Breast epithelium (tissue), 4 donors: ENCODE measurements around the gene CPA2. TPM values are rescaled to one million over a fixed set of nuclear protein-coding genes. Genes with fewer than 3 reads are reported as not detected.

Experiments
- DNase-seq, 2 donors: peaks; one replicate each; pipeline ENCODE4 v3.0.0-alpha.2; 2019; ENCODE audit warnings: low spot score in 2 of 2
- H3K27ac ChIP-seq, 2 donors: fragments of 200-600 bp; sonication (generic) in 1 of 2; one replicate each; pipeline ENCODE4 v1.5.1; 2016 to 2019; ENCODE audit warnings: mild to moderate bottlenecking in 1 of 2
- H3K27me3 ChIP-seq, 2 donors: fragments of 200-600 bp; sonication (generic) in 1 of 2; one replicate each; pipeline versions ENCODE4 v1.5.1 to v1.6.0; 2017 to 2019; ENCODE audit warnings: control low read depth in 1 of 2, mild to moderate bottlenecking in 1 of 2
- H3K36me3 ChIP-seq: fragments of 200-600 bp; one replicate; pipeline ENCODE4 v1.5.1; 2019
- H3K4me1 ChIP-seq, 2 donors: fragments of 200-600 bp; sonication (generic); one replicate each; pipeline ENCODE4 v1.5.1; 2016 to 2019; ENCODE audit warnings: control low read depth in 1 of 2
- H3K4me3 ChIP-seq, 3 donors: fragments of 200-600 bp; sonication (generic); 1 replicate in 2 of 3; 2 replicates in 1 of 3; pipeline ENCODE4 v1.5.1; 2016 to 2019; ENCODE audit warnings: mild to moderate bottlenecking in 3 of 3, moderate library complexity in 2 of 3
- H3K9me3 ChIP-seq, 2 donors: fragments of 200-600 bp; sonication (generic) in 1 of 2; one replicate each; pipeline ENCODE4 v1.5.1; 2016 to 2019; ENCODE audit warnings: control low read depth in 1 of 2
- CTCF ChIP-seq, 3 donors: fragments of 450-650 bp; IDR thresholded peaks; one replicate each; pipeline ENCODE4 v1.5.1; 2016 to 2017; ENCODE audit warnings: antibody characterized with exemption in 3 of 3, mild to moderate bottlenecking in 3 of 3, moderate library complexity in 3 of 3
- POLR2A ChIP-seq: fragments of 450-650 bp; IDR thresholded peaks from one replicate; pipeline ENCODE4 v1.6.1; 2016; ENCODE audit warnings: antibody characterized with exemption, mild to moderate bottlenecking, moderate library complexity
- POLR2AphosphoS5 ChIP-seq, 3 donors: sonication (generic); formaldehyde crosslinking; IDR thresholded peaks; one replicate each; pipeline ENCODE4 v1.6.1; 2017; ENCODE audit warnings: antibody characterized with exemption in 3 of 3
- intact Hi-C: fragments of 100-400 bp; cut with DNase I; formaldehyde crosslinking; loops from one replicate; pipeline ENCODE4 v1.15.1; 2023; ENCODE audit warnings: low total_unique reads
- total RNA-seq, 3 donors: library from RNA; depleted of rRNA; stranded (reverse); fragments of >200 nt; gene quantifications; one replicate each; pipeline ENCODE4 v1.1.0, GENCODE V29; 2016

CPA2 gene
- total RNA-seq, 3 donors from 2014 or later: not detected

- Histone ChIP-seq H3K27ac (no peak overlapping the region), H3K36me3 (no peaks in the 10 kb centered on the region), H3K4me3 (no peak overlapping the region), H3K9me3 (no peaks in the 10 kb centered on the region), H3K4me1 (no peaks in the 10 kb centered on the region), H3K27me3 (no peaks in the 10 kb centered on the region)
- intact Hi-C loops: no loop called here
- DNase-seq: no peak
- TF ChIP-seq CTCF (IDR thresholded peaks at IDR 0.05) (no peak), POLR2A (no peak)
Observed at GRCh38 chr7:130301501-130302020, 34.9 kb downstream of the CPA2 start.

DNA sequence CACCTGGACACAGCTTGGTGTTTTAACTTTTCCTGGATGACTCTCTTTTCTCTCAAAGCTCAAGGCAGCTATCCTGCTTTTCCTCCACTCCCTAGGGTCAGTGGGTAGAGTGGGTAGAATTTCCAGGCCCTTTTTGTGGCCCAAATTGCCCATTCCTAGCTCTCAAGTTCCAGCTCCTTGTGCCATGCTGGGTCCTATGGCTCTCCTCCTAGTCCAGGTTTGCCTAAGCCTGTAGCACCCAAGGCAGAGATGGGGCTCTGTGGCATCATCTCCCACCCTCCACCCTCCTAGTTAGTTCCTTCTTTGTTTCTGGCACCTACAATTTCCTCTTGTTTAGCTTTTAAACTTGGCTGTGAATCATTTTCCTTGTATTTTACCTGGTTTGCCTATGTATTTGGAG is 36.0 kb downstream of the CPA2 start:
- Histone ChIP-seq H3K36me3 (no peaks in the 10 kb centered on the region), H3K27ac (no peak overlapping the region), H3K4me3 (no peak overlapping the region), H3K9me3 (no peaks in the 10 kb centered on the region), H3K4me1 (no peaks in the 10 kb centered on the region), H3K27me3 (no peaks in the 10 kb centered on the region)
- no peak for DNase-seq
- intact Hi-C loops: no loop called here
- TF ChIP-seq POLR2A (no peak), POLR2AphosphoS5 (IDR thresholded peaks at IDR 0.05) (no peak), CTCF (IDR thresholded peaks at IDR 0.05) (no peak)

DNA sequence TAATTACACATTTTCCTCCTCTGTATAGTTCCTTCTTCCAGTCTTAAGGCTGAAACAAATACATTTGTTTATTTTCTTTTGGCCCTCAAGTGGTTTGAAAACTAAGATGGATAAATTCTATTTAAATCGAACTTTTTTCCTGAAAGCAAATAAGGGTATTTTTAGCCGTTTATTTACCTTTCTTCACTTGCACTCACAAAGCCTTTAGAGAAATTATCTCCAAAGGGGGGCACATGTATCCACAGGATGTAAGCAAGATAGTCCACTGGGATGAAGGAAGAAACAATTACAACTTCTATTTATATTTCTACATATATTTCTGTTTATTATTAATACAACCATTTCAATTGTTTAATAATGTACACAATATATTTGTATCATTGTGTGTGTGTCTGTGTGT is 36.5 kb downstream of the CPA2 start:
- no peaks in the 10 kb centered on the region for H3K36me3 ChIP-seq
- H3K4me3 ChIP-seq: no peak overlapping the region
- no peak overlapping the region for H3K27ac ChIP-seq
- H3K9me3 ChIP-seq: no peaks in the 10 kb centered on the region
- H3K27me3 ChIP-seq: no peaks in the 10 kb centered on the region
- no peak for TF ChIP-seq CTCF (IDR thresholded peaks at IDR 0.05)
- no peak for DNase-seq
- no peaks in the 10 kb centered on the region for H3K4me1 ChIP-seq
- intact Hi-C loops: no loop called here

GRCh38 chr7:130303551-130303950 is 36.9 kb downstream of the CPA2 start:
- no peak for DNase-seq
- no peaks in the 10 kb centered on the region for H3K27me3 ChIP-seq
- no peaks in the 10 kb centered on the region for H3K36me3 ChIP-seq
- no peaks in the 10 kb centered on the region for H3K9me3 ChIP-seq
- H3K27ac ChIP-seq: no peak overlapping the region
- no peaks in the 10 kb centered on the region for H3K4me1 ChIP-seq
- TF ChIP-seq POLR2A: no peak
- TF ChIP-seq CTCF (IDR thresholded peaks at IDR 0.05): no peak
- no peak for TF ChIP-seq POLR2AphosphoS5 (IDR thresholded peaks at IDR 0.05)
- intact Hi-C loops: no loop called here
- H3K4me3 ChIP-seq: no peak overlapping the region

DNA sequence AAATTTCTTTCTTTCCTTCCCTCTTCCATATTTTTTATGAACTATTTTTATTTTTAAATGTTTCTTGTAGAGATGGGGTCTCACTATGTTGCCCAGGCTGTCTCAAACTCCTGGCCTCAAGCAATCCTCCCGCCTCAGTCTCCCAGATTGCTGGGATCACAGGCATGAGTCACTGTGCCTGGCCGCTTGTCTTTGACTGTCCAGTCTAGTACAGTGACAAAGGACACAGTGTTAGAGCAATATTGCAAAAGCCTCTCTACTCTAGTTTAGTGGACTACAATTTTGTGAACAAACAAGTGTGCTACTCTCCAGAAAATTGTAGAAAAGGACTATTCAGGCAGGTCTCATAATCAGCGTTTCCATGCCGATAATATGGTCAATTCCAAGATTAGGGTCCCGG is 37.3 kb downstream of the CPA2 start:
- H3K27ac ChIP-seq: no peak overlapping the region
- H3K4me3 ChIP-seq: no peak overlapping the region
- TF ChIP-seq CTCF (IDR thresholded peaks at IDR 0.05) (no peak), POLR2A (no peak), POLR2AphosphoS5 (IDR thresholded peaks at IDR 0.05) (no peak)
- intact Hi-C loops: no loop called here
- H3K36me3 ChIP-seq: no peaks in the 10 kb centered on the region
- H3K4me1 ChIP-seq: no peaks in the 10 kb centered on the region
- no peak for DNase-seq
- H3K9me3 ChIP-seq: no peaks in the 10 kb centered on the region
- no peaks in the 10 kb centered on the region for H3K27me3 ChIP-seq
